Measurements from ENCODE around the gene GRAP2. TPM values are rescaled to one million over a fixed set of nuclear protein-coding genes. Genes with fewer than 3 reads are reported as not detected.
A peak's percentile ranks its signal among the peaks of the same experiment; 100 is the strongest.

Gene GRAP2
- total and polyA plus RNA-seq, 9 of the 15 experiments (the other 6 are each of a cell fraction or from before 2014, with no cell fraction given): 4.8 to 88.7 (median 60.4) TPM

- TF ChIP-seq TFE3 (CRISPR knock-in tag; IDR thresholded peaks at IDR 0.05) (no peak), WHSC1 (IDR thresholded peaks at IDR 0.05; ENCODE audit: low read length) (no peak), ZNF586 (CRISPR knock-in tag; conservative IDR thresholded peaks at IDR 0.05) (no peak), RBM17 (IDR thresholded peaks at IDR 0.05; ENCODE audit: borderline replicate concordance, low read depth, low read length) (no peak), ZNF23 (CRISPR knock-in tag; IDR thresholded peaks at IDR 0.05) (no peak), HDGF (IDR thresholded peaks at IDR 0.05) (no peak), TAF15 (IDR thresholded peaks at IDR 0.05; ENCODE audit: low read depth, low read length) (no peak), ZFPM2 (CRISPR knock-in tag; IDR thresholded peaks at IDR 0.05) (no peak), IRF9 (tag; IDR thresholded peaks at IDR 0.05) (no peak), ATF1 (CRISPR knock-in tag; IDR thresholded peaks at IDR 0.05) (no peak), ATF1 (tag; IDR thresholded peaks at IDR 0.05) (no peak), GTF2B (IDR thresholded peaks at IDR 0.05; ENCODE audit: extremely low read depth, insufficient read length) (no peak), HOXB6 (CRISPR knock-in tag; IDR thresholded peaks at IDR 0.05; ENCODE audit: borderline replicate concordance) (no peak), ZBTB34 (CRISPR knock-in tag; IDR thresholded peaks at IDR 0.05) (no peak), SETDB1 (IDR thresholded peaks at IDR 0.05; ENCODE audit: low read length) (no peak), E2F6 (IDR thresholded peaks at IDR 0.05; ENCODE audit: borderline replicate concordance in 1 of 2, extremely low read depth in 1 of 2, insufficient read depth in 1 of 2, insufficient read length in 1 of 2, low read depth in 1 of 2, low read length in 1 of 2, poor library complexity in 1 of 2, severe bottlenecking in 1 of 2) (no peak), HIVEP1 (CRISPR knock-in tag; IDR thresholded peaks at IDR 0.05) (no peak), RFX7 (CRISPR knock-in tag; IDR thresholded peaks at IDR 0.05) (no peak), NR2C2 (CRISPR knock-in tag; IDR thresholded peaks at IDR 0.05) (no peak), NR2C2 (tag; IDR thresholded peaks at IDR 0.05) (peak; percentile 21; the same call in 1 of the 2 replicates), ZNF717 (CRISPR knock-in tag; IDR thresholded peaks at IDR 0.05) (no peak), GTF2E2 (tag; IDR thresholded peaks at IDR 0.05) (0 out of 2 replicates have a peak, but pooled peaks have one; percentile 49), MBD2 (IDR thresholded peaks at IDR 0.05; ENCODE audit: borderline replicate concordance, low read depth) (peak; percentile 76; the same call in 1 of the 2 replicates)
These were observed 45.8 kb downstream of the GRAP2 start (continued) for GRCh38 chr22:39946503-39947219.

All from K562 (cell line).